Measurements from ENCODE around the gene TP63.
"Not testable (repeated sequence)": the region's sequence is repeated elsewhere in the genome, so short reads cannot be mapped to it uniquely, and the experiment has no call there.

TP63 gene

GRCh38 chr3:189626286-189626685 lies 4.9 kb upstream of the TP63 start:
- DNase-seq, result peak; percentile 29

- DNase-seq, result no peak
Observed at GRCh38 chr3:189629803-189630455, 1.3 kb upstream of the TP63 start.

GRCh38 chr3:189630767-189631372 lies 319 bp upstream of the TP63 start:
- DNase-seq, result peak; percentile 38

GRCh38 chr3:189631409-189631808 lies 220 bp downstream of the TP63 start:
- DNase-seq, result no peak

- DNase-seq, result no peak
Observed at GRCh38 chr3:189632242-189632641, 1.1 kb downstream of the TP63 start.

GRCh38 chr3:189635339-189635738 lies 4.2 kb downstream of the TP63 start:
- DNase-seq, result no peak

GRCh38 chr3:189636048-189636447 lies 4.9 kb downstream of the TP63 start:
- no peak for DNase-seq

- no peak for DNase-seq
Observed at GRCh38 chr3:189637750-189638149, 6.6 kb downstream of the TP63 start.

GRCh38 chr3:189638276-189639031 lies 7.3 kb downstream of the TP63 start:
- no peak for DNase-seq

- peak; percentile 16 for DNase-seq
Observed at GRCh38 chr3:189641776-189642175, 10.6 kb downstream of the TP63 start.

- DNase-seq, result peak; percentile 18
Observed at GRCh38 chr3:189646853-189647542, 15.8 kb downstream of the TP63 start.

- peak; percentile 20 for DNase-seq
Observed at GRCh38 chr3:189652042-189652441, 20.9 kb downstream of the TP63 start.

GRCh38 chr3:189655617-189656016 lies 24.4 kb downstream of the TP63 start:
- DNase-seq, result no peak

- DNase-seq, result no peak
Observed at GRCh38 chr3:189659571-189659970, 28.4 kb downstream of the TP63 start.

- DNase-seq, result no peak
Observed at GRCh38 chr3:189664311-189664710, 33.1 kb downstream of the TP63 start.

GRCh38 chr3:189672346-189672745 lies 41.2 kb downstream of the TP63 start:
- not testable (repeated sequence) for DNase-seq

GRCh38 chr3:189673535-189673934 lies 42.3 kb downstream of the TP63 start:
- DNase-seq, result no peak

- no peak for DNase-seq
Observed at GRCh38 chr3:189674249-189674913, 43.2 kb downstream of the TP63 start.

- no peak for DNase-seq
Observed at GRCh38 chr3:189677667-189678066, 46.5 kb downstream of the TP63 start.

GRCh38 chr3:189680723-189681122 lies 49.5 kb downstream of the TP63 start:
- no peak for DNase-seq

- DNase-seq, result peak; percentile 21
Observed at GRCh38 chr3:189683546-189684255, 52.5 kb downstream of the TP63 start.

- no peak for DNase-seq
Observed at GRCh38 chr3:189684317-189684716, 53.1 kb downstream of the TP63 start.

Data from activated CD4-positive, alpha-beta T cell treated with anti-CD3 and anti-CD28 coated beads, Interleukin-2, Interleukin-6, amounts not matched to agents 100 ng/mL and 50 ng/mL, durations not matched to agents 16 hours and 8 hours (primary cell).